ENCODE measurements around the gene NHSL2.

NHSL2 gene

GRCh38 chrX:72009731-72010130 lies 99.1 kb downstream of the NHSL2 start:
- no peaks in the 10 kb centered on the region for H3K4me1 ChIP-seq (ENCODE audit: control insufficient read depth in 2 of 2, insufficient read depth in 2 of 2, low read length in 2 of 2)
- H3K9ac ChIP-seq (ENCODE audit: low read depth in 1 of 2, low read length in 2 of 2) = no peak overlapping the region
- no peak overlapping the region for H3K27ac ChIP-seq (ENCODE audit: low read depth in 2 of 2, low read length in 2 of 2)
- peaks cover 0 to 3% of the 10 kb centered on the region in 2 donors for H3K27me3 ChIP-seq (ENCODE audit: control insufficient read depth in 2 of 2, insufficient read depth in 2 of 2, low read length in 2 of 2)
- no peak overlapping the region for H3K4me3 ChIP-seq (ENCODE audit: low read length in 2 of 2)
- no peaks in the 10 kb centered on the region for H3K36me3 ChIP-seq (ENCODE audit: control insufficient read depth in 2 of 2, insufficient read depth in 2 of 2, low read length in 2 of 2)
- no peaks in the 10 kb centered on the region for H3K9me3 ChIP-seq (ENCODE audit: control insufficient read depth in 2 of 2, low read length in 2 of 2)

- Histone ChIP-seq H3K4me3 (ENCODE audit: low read length in 2 of 2) (no peak overlapping the region), H3K4me1 (ENCODE audit: control insufficient read depth in 2 of 2, insufficient read depth in 2 of 2, low read length in 2 of 2) (no peaks in the 10 kb centered on the region), H3K27ac (ENCODE audit: low read depth in 2 of 2, low read length in 2 of 2) (no peak overlapping the region), H3K36me3 (ENCODE audit: control insufficient read depth in 2 of 2, insufficient read depth in 2 of 2, low read length in 2 of 2) (no peaks in the 10 kb centered on the region), H3K9me3 (ENCODE audit: control insufficient read depth in 2 of 2, low read length in 2 of 2) (no peaks in the 10 kb centered on the region), H3K27me3 (ENCODE audit: control insufficient read depth in 2 of 2, insufficient read depth in 2 of 2, low read length in 2 of 2) (peaks cover 6 to 9% of the 10 kb centered on the region in 2 donors), H3K9ac (ENCODE audit: low read depth in 1 of 2, low read length in 2 of 2) (no peak overlapping the region)
These were observed 101.1 kb downstream of the NHSL2 start for GRCh38 chrX:72011734-72012133.

GRCh38 chrX:72015383-72015782 lies 104.7 kb downstream of the NHSL2 start:
- H3K27me3 ChIP-seq (ENCODE audit: control insufficient read depth in 2 of 2, insufficient read depth in 2 of 2, low read length in 2 of 2) = peaks cover 9 to 25% of the 10 kb centered on the region in 2 donors
- H3K4me3 ChIP-seq (ENCODE audit: low read length in 2 of 2) = no peak overlapping the region
- peaks cover 2 to 3% of the 10 kb centered on the region in 2 donors for H3K4me1 ChIP-seq (ENCODE audit: control insufficient read depth in 2 of 2, insufficient read depth in 2 of 2, low read length in 2 of 2)
- no peaks in the 10 kb centered on the region for H3K9me3 ChIP-seq (ENCODE audit: control insufficient read depth in 2 of 2, low read length in 2 of 2)
- H3K27ac ChIP-seq (ENCODE audit: low read depth in 2 of 2, low read length in 2 of 2) = no peak overlapping the region
- H3K36me3 ChIP-seq (ENCODE audit: control insufficient read depth in 2 of 2, insufficient read depth in 2 of 2, low read length in 2 of 2) = no peaks in the 10 kb centered on the region
- no peak overlapping the region for H3K9ac ChIP-seq (ENCODE audit: low read depth in 1 of 2, low read length in 2 of 2)

- no peaks in the 10 kb centered on the region for H3K36me3 ChIP-seq (ENCODE audit: control insufficient read depth in 2 of 2, insufficient read depth in 2 of 2, low read length in 2 of 2)
- no peak overlapping the region for H3K4me3 ChIP-seq (ENCODE audit: low read length in 2 of 2)
- peaks cover 2 to 3% of the 10 kb centered on the region in 2 donors for H3K4me1 ChIP-seq (ENCODE audit: control insufficient read depth in 2 of 2, insufficient read depth in 2 of 2, low read length in 2 of 2)
- H3K27ac ChIP-seq (ENCODE audit: low read depth in 2 of 2, low read length in 2 of 2) = no peak overlapping the region
- H3K27me3 ChIP-seq (ENCODE audit: control insufficient read depth in 2 of 2, insufficient read depth in 2 of 2, low read length in 2 of 2) = peaks cover 11 to 34% of the 10 kb centered on the region in 2 donors
- no peaks in the 10 kb centered on the region for H3K9me3 ChIP-seq (ENCODE audit: control insufficient read depth in 2 of 2, low read length in 2 of 2)
- H3K9ac ChIP-seq (ENCODE audit: low read depth in 1 of 2, low read length in 2 of 2) = no peak overlapping the region
These were observed 106.5 kb downstream of the NHSL2 start for GRCh38 chrX:72016881-72017783.

GRCh38 chrX:72018277-72019112 lies 107.8 kb downstream of the NHSL2 start:
- H3K9me3 ChIP-seq (ENCODE audit: control insufficient read depth in 2 of 2, low read length in 2 of 2) = no peaks in the 10 kb centered on the region
- H3K36me3 ChIP-seq (ENCODE audit: control insufficient read depth in 2 of 2, insufficient read depth in 2 of 2, low read length in 2 of 2) = no peaks in the 10 kb centered on the region
- peaks cover 11 to 34% of the 10 kb centered on the region in 2 donors for H3K27me3 ChIP-seq (ENCODE audit: control insufficient read depth in 2 of 2, insufficient read depth in 2 of 2, low read length in 2 of 2)
- peak overlapping the region in 1 of 2 donors; percentile 2 for H3K9ac ChIP-seq (ENCODE audit: low read depth in 1 of 2, low read length in 2 of 2)
- H3K4me1 ChIP-seq (ENCODE audit: control insufficient read depth in 2 of 2, insufficient read depth in 2 of 2, low read length in 2 of 2) = peaks cover 2 to 3% of the 10 kb centered on the region in 2 donors
- no peak overlapping the region for H3K27ac ChIP-seq (ENCODE audit: low read depth in 2 of 2, low read length in 2 of 2)
- H3K4me3 ChIP-seq (ENCODE audit: low read length in 2 of 2) = peak overlapping the region in 1 of 2 donors; percentile 26

GRCh38 chrX:72019487-72019886 lies 108.8 kb downstream of the NHSL2 start:
- H3K36me3 ChIP-seq (ENCODE audit: control insufficient read depth in 2 of 2, insufficient read depth in 2 of 2, low read length in 2 of 2) = no peaks in the 10 kb centered on the region
- no peak overlapping the region for H3K4me3 ChIP-seq (ENCODE audit: low read length in 2 of 2)
- no peaks in the 10 kb centered on the region for H3K9me3 ChIP-seq (ENCODE audit: control insufficient read depth in 2 of 2, low read length in 2 of 2)
- peaks cover 11 to 34% of the 10 kb centered on the region in 2 donors for H3K27me3 ChIP-seq (ENCODE audit: control insufficient read depth in 2 of 2, insufficient read depth in 2 of 2, low read length in 2 of 2)
- no peak overlapping the region for H3K9ac ChIP-seq (ENCODE audit: low read depth in 1 of 2, low read length in 2 of 2)
- peaks cover 2 to 3% of the 10 kb centered on the region in 2 donors for H3K4me1 ChIP-seq (ENCODE audit: control insufficient read depth in 2 of 2, insufficient read depth in 2 of 2, low read length in 2 of 2)
- H3K27ac ChIP-seq (ENCODE audit: low read depth in 2 of 2, low read length in 2 of 2) = no peak overlapping the region

GRCh38 chrX:72020204-72020603 lies 109.6 kb downstream of the NHSL2 start:
- no peaks in the 10 kb centered on the region for H3K9me3 ChIP-seq (ENCODE audit: control insufficient read depth in 2 of 2, low read length in 2 of 2)
- no peak overlapping the region for H3K27ac ChIP-seq (ENCODE audit: low read depth in 2 of 2, low read length in 2 of 2)
- H3K9ac ChIP-seq (ENCODE audit: low read depth in 1 of 2, low read length in 2 of 2) = no peak overlapping the region
- no peaks in the 10 kb centered on the region for H3K36me3 ChIP-seq (ENCODE audit: control insufficient read depth in 2 of 2, insufficient read depth in 2 of 2, low read length in 2 of 2)
- H3K27me3 ChIP-seq (ENCODE audit: control insufficient read depth in 2 of 2, insufficient read depth in 2 of 2, low read length in 2 of 2) = peaks cover 11 to 31% of the 10 kb centered on the region in 2 donors
- H3K4me1 ChIP-seq (ENCODE audit: control insufficient read depth in 2 of 2, insufficient read depth in 2 of 2, low read length in 2 of 2) = peaks cover 2 to 3% of the 10 kb centered on the region in 2 donors
- H3K4me3 ChIP-seq (ENCODE audit: low read length in 2 of 2) = no peak overlapping the region

GRCh38 chrX:72020788-72021187 lies 110.1 kb downstream of the NHSL2 start:
- no peaks in the 10 kb centered on the region for H3K9me3 ChIP-seq (ENCODE audit: control insufficient read depth in 2 of 2, low read length in 2 of 2)
- H3K4me3 ChIP-seq (ENCODE audit: low read length in 2 of 2) = no peak overlapping the region
- no peak overlapping the region for H3K27ac ChIP-seq (ENCODE audit: low read depth in 2 of 2, low read length in 2 of 2)
- H3K27me3 ChIP-seq (ENCODE audit: control insufficient read depth in 2 of 2, insufficient read depth in 2 of 2, low read length in 2 of 2) = peaks cover 11 to 32% of the 10 kb centered on the region in 2 donors
- H3K9ac ChIP-seq (ENCODE audit: low read depth in 1 of 2, low read length in 2 of 2) = no peak overlapping the region
- peaks cover 2 to 3% of the 10 kb centered on the region in 2 donors for H3K4me1 ChIP-seq (ENCODE audit: control insufficient read depth in 2 of 2, insufficient read depth in 2 of 2, low read length in 2 of 2)
- no peaks in the 10 kb centered on the region for H3K36me3 ChIP-seq (ENCODE audit: control insufficient read depth in 2 of 2, insufficient read depth in 2 of 2, low read length in 2 of 2)

GRCh38 chrX:72021975-72022374 lies 111.3 kb downstream of the NHSL2 start:
- Histone ChIP-seq H3K9me3 (ENCODE audit: control insufficient read depth in 2 of 2, low read length in 2 of 2) (no peaks in the 10 kb centered on the region), H3K27me3 (ENCODE audit: control insufficient read depth in 2 of 2, insufficient read depth in 2 of 2, low read length in 2 of 2) (peaks cover 8 to 27% of the 10 kb centered on the region in 2 donors), H3K36me3 (ENCODE audit: control insufficient read depth in 2 of 2, insufficient read depth in 2 of 2, low read length in 2 of 2) (no peaks in the 10 kb centered on the region), H3K9ac (ENCODE audit: low read depth in 1 of 2, low read length in 2 of 2) (no peak overlapping the region), H3K4me1 (ENCODE audit: control insufficient read depth in 2 of 2, insufficient read depth in 2 of 2, low read length in 2 of 2) (peaks cover 2 to 3% of the 10 kb centered on the region in 2 donors), H3K27ac (ENCODE audit: low read depth in 2 of 2, low read length in 2 of 2) (no peak overlapping the region), H3K4me3 (ENCODE audit: low read length in 2 of 2) (no peak overlapping the region)

- no peaks in the 10 kb centered on the region for H3K9me3 ChIP-seq (ENCODE audit: control insufficient read depth in 2 of 2, low read length in 2 of 2)
- peaks cover 2 to 3% of the 10 kb centered on the region in 2 donors for H3K4me1 ChIP-seq (ENCODE audit: control insufficient read depth in 2 of 2, insufficient read depth in 2 of 2, low read length in 2 of 2)
- peaks cover 3 to 23% of the 10 kb centered on the region in 2 donors for H3K27me3 ChIP-seq (ENCODE audit: control insufficient read depth in 2 of 2, insufficient read depth in 2 of 2, low read length in 2 of 2)
- H3K9ac ChIP-seq (ENCODE audit: low read depth in 1 of 2, low read length in 2 of 2) = no peak overlapping the region
- H3K36me3 ChIP-seq (ENCODE audit: control insufficient read depth in 2 of 2, insufficient read depth in 2 of 2, low read length in 2 of 2) = no peaks in the 10 kb centered on the region
- no peak overlapping the region for H3K27ac ChIP-seq (ENCODE audit: low read depth in 2 of 2, low read length in 2 of 2)
- no peak overlapping the region for H3K4me3 ChIP-seq (ENCODE audit: low read length in 2 of 2)
These were observed 112.4 kb downstream of the NHSL2 start for GRCh38 chrX:72023071-72023470.
